T-cell (primary cell): ENCODE data around the gene PCYT2. TPM values are rescaled to one million over a fixed set of nuclear protein-coding genes. Genes with fewer than 3 reads are reported as not detected.
"Not testable (repeated sequence)": the region's sequence is repeated elsewhere in the genome, so short reads cannot be mapped to it uniquely, and the experiment has no call there.

Experiments used
- ATAC-seq, 4 experiments: fragments of 200-7000 bp in 3 of 4; fragments of 150-1000 bp in 1 of 4; cut with Tn5 transposase; replicated peaks in 1 of 4; 1 replicate in 3 of 4; 2 replicates in 1 of 4; pipeline ENCODE4 v1.10.0; 2021; ENCODE audit warnings: moderate library complexity in 3 of 4, mild to moderate bottlenecking in 2 of 4, moderate number of reproducible peaks in 1 of 4
- CTCF ChIA-PET, 2 donors: fragments of 300-600 bp; sonication (Branson Sonifier 250); formaldehyde crosslinking; loops; one replicate each; lab custom pipeline; 2022; ENCODE audit warnings: antibody characterized with exemption in 2 of 2; lab: Charles Lee
- POLR2A ChIA-PET, 2 donors: fragments of 300-600 bp; sonication (Branson Sonifier 250); formaldehyde crosslinking; loops; one replicate each; lab custom pipeline; 2022; ENCODE audit warnings: antibody characterized with exemption in 2 of 2; lab: Charles Lee
- DNase-seq, 35 experiments: peaks; one replicate each; pipeline versions ENCODE4 v3.0.0 to v3.0.0-alpha.2; 2013 to 2023
- H3K27ac ChIP-seq: one replicate; pipeline ENCODE4 v1.5.1; 2013; ENCODE audit warnings: low read length
- H3K27me3 ChIP-seq, 2 experiments: replicated peaks in 1 of 2; 1 replicate in 1 of 2; 2 replicates in 1 of 2; pipeline versions ENCODE4 v1.6.1 to v1.7.0; 2013; ENCODE audit warnings: low read length in 1 of 2, mixed read lengths in 1 of 2; ENCODE audit not compliant: control insufficient read depth in 2 of 2, insufficient read depth in 2 of 2; ENCODE audit errors: extremely low read depth in 1 of 2
- H3K36me3 ChIP-seq, 2 donors: 1 replicate in 1 of 2; 2 replicates in 1 of 2; pipeline versions ENCODE4 v1.6.1 to v1.7.0; 2013; ENCODE audit warnings: low read length in 1 of 2; ENCODE audit not compliant: control insufficient read depth in 2 of 2, insufficient read depth in 1 of 2; ENCODE audit errors: extremely low read depth in 1 of 2
- H3K4me1 ChIP-seq, 2 experiments: 1 replicate in 1 of 2; 2 replicates in 1 of 2; pipeline versions ENCODE4 v1.6.1 to v1.7.0; 2013; ENCODE audit warnings: low read length in 2 of 2, mixed read lengths in 1 of 2; ENCODE audit not compliant: insufficient read depth in 2 of 2, control insufficient read depth in 1 of 2; ENCODE audit errors: extremely low read depth in 1 of 2
- H3K4me3 ChIP-seq, 2 donors: 1 replicate in 1 of 2; 2 replicates in 1 of 2; pipeline versions ENCODE4 v1.5.1 to v1.7.0; 2013; ENCODE audit warnings: mild to moderate bottlenecking in 2 of 2, low read length in 1 of 2, moderate library complexity in 1 of 2; ENCODE audit not compliant: control insufficient read depth in 1 of 2; ENCODE audit errors: extremely low read depth in 1 of 2
- H3K9me3 ChIP-seq: 2 replicates; pipeline ENCODE4 v1.7.0; 2013
- H3K27ac Mint-ChIP-seq, 2 donors: one replicate each; pipeline ENCODE4 v1.8.0; 2020 to 2021; ENCODE audit warnings: mild to moderate bottlenecking in 2 of 2, mixed read lengths in 2 of 2
- H3K27me3 Mint-ChIP-seq, 2 donors: one replicate each; pipeline ENCODE4 v1.8.0; 2021 to 2022; ENCODE audit warnings: mixed read lengths in 2 of 2
- H3K36me3 Mint-ChIP-seq: one replicate; pipeline ENCODE4 v1.8.0; 2021; ENCODE audit warnings: mixed read lengths
- H3K4me1 Mint-ChIP-seq, 3 donors: one replicate each; pipeline ENCODE4 v1.8.0; 2020 to 2022; ENCODE audit warnings: mixed read lengths in 3 of 3, mild to moderate bottlenecking in 1 of 3
- H3K4me3 Mint-ChIP-seq, 3 donors: one replicate each; pipeline ENCODE4 v1.8.0; 2020 to 2022; ENCODE audit warnings: mild to moderate bottlenecking in 3 of 3, mixed read lengths in 3 of 3, moderate library complexity in 3 of 3
- H3K9me3 Mint-ChIP-seq, 3 donors: one replicate each; pipeline ENCODE4 v1.8.0; 2020 to 2022; ENCODE audit warnings: mixed read lengths in 3 of 3
- WGBS: methylation state at CpG from one replicate; pipeline ENCODE4 v1.1.5; 2013; ENCODE audit warnings: missing lambda C conversion rate; ENCODE audit not compliant: insufficient coverage; 5-methylcytosine and 5-hydroxymethylcytosine counted together
- total RNA-seq, 35 experiments: library from RNA in 6 of 35; stranded (reverse) in 6 of 35; fragments of 120-200 nt in 1 of 35; gene quantifications; one replicate each; pipeline versions ENCODE4 v1.2.1 to v1.2.4 and lab custom pipeline; 2013 to 2026

PCYT2 gene
- total RNA-seq, 5 donors from 2014 or later (not counting 1 experiment from before 2014, with no cell fraction given), result 24.5 to 55.2 (median 48.2) TPM

- ATAC-seq (no peak), DNase-seq (no peak)
- H3K9me3 Mint-ChIP-seq, result no peaks in the 10 kb centered on the region
- CTCF ChIA-PET, result no interaction called here
- H3K27ac Mint-ChIP-seq, result no peak overlapping the region
- H3K4me3 Mint-ChIP-seq, result no peak overlapping the region
- POLR2A ChIA-PET, result no interaction called here
- Histone ChIP-seq H3K4me3 (no peak overlapping the region), H3K4me1 (peaks cover 28 to 43% of the 10 kb centered on the region in 2 experiments), H3K9me3 (no peaks in the 10 kb centered on the region), H3K27ac (no peak overlapping the region), H3K36me3 (peaks cover 2 to 5% of the 10 kb centered on the region in 2 donors), H3K27me3 (no peaks in the 10 kb centered on the region)
- peaks cover 29 to 44% (median 31%) of the 10 kb centered on the region in 3 donors for H3K4me1 Mint-ChIP-seq
- WGBS, result 97% methylated on average over 49 of the region's 58 CpGs
- H3K36me3 Mint-ChIP-seq, result no peaks in the 10 kb centered on the region
- H3K27me3 Mint-ChIP-seq, result no peaks in the 10 kb centered on the region
Measured at GRCh38 chr17:81922566-81923301, 11.5 kb upstream of the PCYT2 start.

DNA sequence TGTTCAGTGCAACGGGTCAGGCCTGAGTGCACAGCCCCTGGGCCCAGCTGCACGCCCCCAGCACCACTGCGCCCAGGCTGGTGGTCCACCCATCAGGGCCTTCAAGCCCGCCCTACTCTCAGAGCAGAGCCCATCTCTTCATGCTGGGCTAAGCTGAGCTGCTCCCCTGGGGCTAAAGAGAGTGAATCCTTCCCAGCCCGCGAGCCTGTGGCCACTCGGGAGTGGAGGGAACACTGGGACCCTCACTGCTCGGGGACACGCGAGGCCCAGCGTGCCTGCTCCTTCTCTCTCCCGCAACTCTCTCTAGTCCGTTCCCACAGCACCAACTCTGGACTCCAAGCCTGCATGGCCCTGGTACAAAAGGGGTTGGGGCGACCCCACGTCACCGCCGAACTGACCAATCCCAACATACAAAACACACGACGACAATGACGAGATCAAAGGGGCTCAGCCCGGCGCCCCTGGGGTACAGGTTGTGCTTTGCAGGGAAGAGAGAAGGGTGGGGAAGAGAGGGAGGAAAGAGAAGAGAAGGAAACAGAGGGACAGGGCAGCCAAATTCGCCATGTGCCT is 10.9 kb upstream of the PCYT2 start:
- Histone ChIP-seq H3K9me3 (no peaks in the 10 kb centered on the region), H3K4me3 (no peak overlapping the region), H3K27ac (no peak overlapping the region), H3K4me1 (peaks cover 31 to 47% of the 10 kb centered on the region in 2 experiments), H3K27me3 (no peaks in the 10 kb centered on the region), H3K36me3 (peaks cover 2 to 5% of the 10 kb centered on the region in 2 donors)
- Mint-ChIP-seq H3K4me1 (peaks cover 33 to 48% (median 34%) of the 10 kb centered on the region in 3 donors), H3K27ac (no peak overlapping the region), H3K27me3 (no peaks in the 10 kb centered on the region), H3K36me3 (no peaks in the 10 kb centered on the region), H3K4me3 (no peak overlapping the region), H3K9me3 (no peaks in the 10 kb centered on the region)
- no peak for ATAC-seq
- no peak for DNase-seq
- 95% methylated on average over 16 of the region's 23 CpGs for WGBS
- CTCF ChIA-PET, result no interaction called here
- POLR2A ChIA-PET, result no interaction called here

GRCh38 chr17:81921537-81921862 is 10.3 kb upstream of the PCYT2 start:
- Histone ChIP-seq H3K36me3 (peaks cover 2 to 5% of the 10 kb centered on the region in 2 donors), H3K27me3 (no peaks in the 10 kb centered on the region), H3K9me3 (no peaks in the 10 kb centered on the region), H3K4me3 (no peak overlapping the region), H3K4me1 (peaks cover 35 to 49% of the 10 kb centered on the region in 2 experiments), H3K27ac (no peak overlapping the region)
- ChIA-PET POLR2A (no interaction called here), CTCF (no interaction called here)
- Mint-ChIP-seq H3K27ac (no peak overlapping the region), H3K4me3 (no peak overlapping the region), H3K27me3 (no peaks in the 10 kb centered on the region), H3K36me3 (no peaks in the 10 kb centered on the region), H3K9me3 (no peaks in the 10 kb centered on the region), H3K4me1 (peaks cover 37 to 50% (median 38%) of the 10 kb centered on the region in 3 donors)
- DNase-seq, result no peak
- no CpG with 5 or more reads among the region's 3 CpGs for WGBS
- no peak for ATAC-seq

- no peaks in the 10 kb centered on the region for H3K27me3 ChIP-seq
- POLR2A ChIA-PET, result no interaction called here
- Mint-ChIP-seq H3K36me3 (peaks cover 4% of the 10 kb centered on the region), H3K27ac (no peak overlapping the region), H3K27me3 (no peaks in the 10 kb centered on the region), H3K4me1 (peaks cover 32 to 47% (median 37%) of the 10 kb centered on the region in 3 donors), H3K9me3 (no peaks in the 10 kb centered on the region), H3K4me3 (no peak overlapping the region)
- no peaks in the 10 kb centered on the region for H3K9me3 ChIP-seq
- DNase-seq (no peak), ATAC-seq (no peak)
- H3K4me3 ChIP-seq, result no peak overlapping the region
- H3K36me3 ChIP-seq, result peaks cover 3 to 5% of the 10 kb centered on the region in 2 donors
- H3K27ac ChIP-seq, result no peak overlapping the region
- H3K4me1 ChIP-seq, result peaks cover 30 to 49% of the 10 kb centered on the region in 2 experiments
- 88% methylated on average over 25 of the region's 33 CpGs for WGBS
- CTCF ChIA-PET, result no interaction called here
Measured at GRCh38 chr17:81920612-81921536, 9.7 kb upstream of the PCYT2 start.

- Mint-ChIP-seq H3K27me3 (no peaks in the 10 kb centered on the region), H3K9me3 (no peaks in the 10 kb centered on the region), H3K4me1 (peaks cover 20 to 35% (median 26%) of the 10 kb centered on the region in 3 donors), H3K4me3 (peak overlapping the region; percentile 7 to 88 (median 85)), H3K36me3 (peaks cover 12% of the 10 kb centered on the region), H3K27ac (peak overlapping the region; percentile 86 to 87)
- Histone ChIP-seq H3K36me3 (peaks cover 11 to 21% of the 10 kb centered on the region in 2 donors), H3K27ac (peak overlapping the region; percentile 63), H3K27me3 (no peaks in the 10 kb centered on the region), H3K4me1 (peaks cover 16 to 39% of the 10 kb centered on the region in 2 experiments), H3K4me3 (no peak overlapping the region), H3K9me3 (no peaks in the 10 kb centered on the region)
- ChIA-PET CTCF (no interaction called here), POLR2A (no interaction called here)
- ATAC-seq (no peak), DNase-seq (no peak)
- WGBS, result 83% methylated on average over 11 of the region's 15 CpGs
Measured at GRCh38 chr17:81918832-81919545, 7.8 kb upstream of the PCYT2 start.

DNA sequence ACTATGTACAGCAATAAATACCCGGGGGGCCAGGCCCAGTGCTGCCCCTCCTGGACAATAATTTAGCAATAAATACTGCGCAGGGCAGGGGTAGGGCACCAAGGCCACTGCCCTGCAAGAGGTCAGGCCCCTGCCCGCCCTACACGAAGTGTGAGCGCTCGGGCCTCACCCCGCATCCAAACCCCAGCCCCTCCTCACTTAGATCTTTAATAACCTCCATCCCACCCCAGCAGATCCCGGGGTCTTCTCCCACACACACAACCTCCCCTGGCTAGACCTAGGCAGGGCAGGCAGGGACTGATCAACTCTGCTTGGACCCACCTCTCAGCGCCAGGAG is 7.1 kb upstream of the PCYT2 start:
- H3K4me3 Mint-ChIP-seq, result peak overlapping the region; percentile 83 to 88 (median 85)
- Histone ChIP-seq H3K4me1 (peaks cover 12 to 32% of the 10 kb centered on the region in 2 experiments), H3K36me3 (peaks cover 16 to 28% of the 10 kb centered on the region in 2 donors), H3K27ac (peak overlapping the region; percentile 63)
- ATAC-seq, result peak in 3 of 4 experiments; percentile 16 to 51 (median 18)
- H3K27me3 Mint-ChIP-seq, H3K27me3 ChIP-seq, H3K9me3 Mint-ChIP-seq, CTCF ChIA-PET, POLR2A ChIA-PET, H3K9me3 ChIP-seq, H3K4me3 ChIP-seq: not testable (repeated sequence)
- H3K36me3 Mint-ChIP-seq, result peaks cover 14% of the 10 kb centered on the region
- H3K4me1 Mint-ChIP-seq, result peaks cover 20 to 32% (median 26%) of the 10 kb centered on the region in 3 donors
- 30% methylated on average over 5 of the region's 9 CpGs for WGBS
- DNase-seq, result peak in 1 of 35 experiments; percentile 27
- peak overlapping the region; percentile 86 to 87 for H3K27ac Mint-ChIP-seq
